Gastrocnemius medialis (tissue), 4 donors: ENCODE data around the gene MAFB. TPM values are rescaled to one million over a fixed set of nuclear protein-coding genes. Genes with fewer than 3 reads are reported as not detected.
A peak's percentile ranks its signal among the peaks of the same experiment; 100 is the strongest.

Experiments used
- ATAC-seq, 2 donors: fragments of 150-250 bp; one replicate each; pipeline ENCODE4 v1.9.1; 2016
- DNase-seq, 2 donors: peaks; one replicate each; pipeline ENCODE4 v3.0.0-alpha.2; 2019
- H3K27ac ChIP-seq, 4 donors: fragments of 200-600 bp; sonication (generic); 1 replicate in 1 of 4; 2 replicates in 3 of 4; pipeline ENCODE4 v1.5.1; 2016 to 2018; ENCODE audit warnings: mild to moderate bottlenecking in 2 of 4, moderate library complexity in 1 of 4
- H3K27me3 ChIP-seq, 3 donors: fragments of 200-600 bp; sonication (generic) in 2 of 3; 1 replicate in 1 of 3; 2 replicates in 2 of 3; pipeline versions ENCODE4 v1.5.1 to v1.6.0; 2016 to 2019; ENCODE audit warnings: mild to moderate bottlenecking in 1 of 3, moderate library complexity in 1 of 3
- H3K36me3 ChIP-seq, 2 donors: fragments of 200-600 bp; sonication (generic) in 1 of 2; one replicate each; pipeline ENCODE4 v1.5.1; 2017 to 2018
- H3K4me1 ChIP-seq, 2 donors: fragments of 200-600 bp; sonication (generic) in 1 of 2; one replicate each; pipeline ENCODE4 v1.5.1; 2016 to 2017; ENCODE audit warnings: mild to moderate bottlenecking in 2 of 2
- H3K4me3 ChIP-seq, 4 donors: fragments of 200-600 bp; sonication (generic) in 3 of 4; 1 replicate in 1 of 4; 2 replicates in 3 of 4; pipeline ENCODE4 v1.5.1; 2016 to 2019; ENCODE audit warnings: mild to moderate bottlenecking in 2 of 4
- H3K9me3 ChIP-seq, 3 donors: fragments of 200-600 bp; sonication (generic) in 2 of 3; 1 replicate in 1 of 3; 2 replicates in 2 of 3; pipeline ENCODE4 v1.5.1; 2016 to 2019
- POLR2A ChIP-seq, 2 donors: fragments of 450-650 bp; IDR thresholded peaks; one replicate each; pipeline ENCODE4 v1.6.1; 2017; ENCODE audit warnings: antibody characterized with exemption in 2 of 2, mild to moderate bottlenecking in 2 of 2, moderate library complexity in 2 of 2
- in situ Hi-C, 4 donors: fragments of 200-750 bp; cut with MboI; loops; one replicate each; pipeline versions ENCODE4 v1.15.0 to v1.8.0; 2017; ENCODE audit warnings: low sequenced_read_pairs in 4 of 4
- intact Hi-C: fragments of 100-400 bp; cut with DNase I; formaldehyde crosslinking; loops from one replicate; pipeline ENCODE4 v1.15.1; 2023; ENCODE audit warnings: low total_unique reads
- total RNA-seq, 4 donors: library from RNA; depleted of rRNA; stranded (reverse); fragments of >200 nt; gene quantifications; one replicate each; pipeline versions ENCODE4 v1.1.0 to v1.2.3, GENCODE V29; 2016
- TF ChIP-seq, protein P1 (sequence below), 5 experiments: fragments of 450-650 bp in 3 of 5; fragments of 200-600 bp in 2 of 5; sonication (generic) in 2 of 5; IDR thresholded peaks in 4 of 5; conservative IDR thresholded peaks in 1 of 5; 1 replicate in 4 of 5; 2 replicates in 1 of 5; pipeline ENCODE4 v1.5.1; 2016 to 2019; ENCODE audit warnings: antibody characterized with exemption in 5 of 5, mild to moderate bottlenecking in 3 of 5, moderate library complexity in 3 of 5

Gene MAFB
- total RNA-seq, 4 donors from 2014 or later = 15.4 to 24.9 (median 18.6) TPM

DNA sequence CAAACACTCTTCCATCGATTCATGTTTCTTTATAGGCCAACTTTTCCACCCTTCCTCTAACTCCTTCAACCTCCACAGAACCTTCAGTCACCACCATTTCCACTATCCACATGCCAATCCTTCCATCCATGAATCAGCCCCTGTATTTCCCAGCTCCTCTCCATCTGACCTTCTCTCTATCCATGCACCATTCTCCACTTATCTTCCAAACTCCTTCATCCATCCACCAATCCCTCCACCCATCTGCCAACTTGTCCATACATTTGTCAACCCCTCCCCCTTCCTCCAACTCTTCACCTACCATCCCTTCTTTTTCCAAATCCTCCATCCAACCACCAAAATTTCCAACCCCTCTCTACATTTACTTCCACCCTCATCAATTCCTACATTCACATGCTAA lies 49.9 kb downstream of the MAFB start:
- Histone ChIP-seq H3K27me3 (no peaks in the 10 kb centered on the region), H3K4me3 (no peak overlapping the region), H3K4me1 (no peaks in the 10 kb centered on the region), H3K27ac (no peak overlapping the region), H3K9me3 (no peaks in the 10 kb centered on the region), H3K36me3 (no peaks in the 10 kb centered on the region)
- TF ChIP-seq POLR2A (IDR thresholded peaks at IDR 0.05) = no peak
- TF ChIP-seq, protein P1, sequence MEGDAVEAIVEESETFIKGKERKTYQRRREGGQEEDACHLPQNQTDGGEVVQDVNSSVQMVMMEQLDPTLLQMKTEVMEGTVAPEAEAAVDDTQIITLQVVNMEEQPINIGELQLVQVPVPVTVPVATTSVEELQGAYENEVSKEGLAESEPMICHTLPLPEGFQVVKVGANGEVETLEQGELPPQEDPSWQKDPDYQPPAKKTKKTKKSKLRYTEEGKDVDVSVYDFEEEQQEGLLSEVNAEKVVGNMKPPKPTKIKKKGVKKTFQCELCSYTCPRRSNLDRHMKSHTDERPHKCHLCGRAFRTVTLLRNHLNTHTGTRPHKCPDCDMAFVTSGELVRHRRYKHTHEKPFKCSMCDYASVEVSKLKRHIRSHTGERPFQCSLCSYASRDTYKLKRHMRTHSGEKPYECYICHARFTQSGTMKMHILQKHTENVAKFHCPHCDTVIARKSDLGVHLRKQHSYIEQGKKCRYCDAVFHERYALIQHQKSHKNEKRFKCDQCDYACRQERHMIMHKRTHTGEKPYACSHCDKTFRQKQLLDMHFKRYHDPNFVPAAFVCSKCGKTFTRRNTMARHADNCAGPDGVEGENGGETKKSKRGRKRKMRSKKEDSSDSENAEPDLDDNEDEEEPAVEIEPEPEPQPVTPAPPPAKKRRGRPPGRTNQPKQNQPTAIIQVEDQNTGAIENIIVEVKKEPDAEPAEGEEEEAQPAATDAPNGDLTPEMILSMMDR (IDR thresholded peaks at IDR 0.05 in 4 of 5, conservative IDR thresholded peaks at IDR 0.05 in 1 of 5) = no peak
- intact Hi-C loops = no loop called here
- DNase-seq (no peak), ATAC-seq (no peak)
- in situ Hi-C loops = no loop called here

DNA sequence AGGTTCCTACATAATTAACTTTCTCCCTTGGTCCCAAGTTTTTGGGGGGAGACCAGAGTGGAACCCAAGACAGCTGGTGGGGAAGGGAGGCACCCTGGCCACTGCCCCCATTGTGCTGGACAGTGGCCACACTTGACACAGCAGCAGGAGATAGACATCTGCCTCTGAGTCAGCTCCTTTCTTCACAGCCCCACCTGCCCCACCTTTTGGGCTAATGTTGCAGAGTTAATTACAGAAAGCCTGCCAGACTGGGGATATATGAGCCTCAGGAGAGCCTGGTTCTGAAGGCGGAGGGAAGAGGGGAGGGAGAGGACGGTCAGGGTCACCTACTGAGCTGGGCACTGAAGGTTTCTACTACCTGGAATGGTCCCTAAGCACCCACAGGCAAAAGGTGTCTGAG lies 50.6 kb downstream of the MAFB start:
- peak; percentile 53 to 62 for ATAC-seq
- Histone ChIP-seq H3K27me3 (no peaks in the 10 kb centered on the region), H3K27ac (no peak overlapping the region), H3K4me3 (no peak overlapping the region), H3K4me1 (no peaks in the 10 kb centered on the region), H3K9me3 (no peaks in the 10 kb centered on the region), H3K36me3 (no peaks in the 10 kb centered on the region)
- TF ChIP-seq POLR2A (IDR thresholded peaks at IDR 0.05) = no peak
- TF ChIP-seq, protein P1 (IDR thresholded peaks at IDR 0.05 in 4 of 5, conservative IDR thresholded peaks at IDR 0.05 in 1 of 5) = no peak
- DNase-seq = peak in 1 of 2 donors; percentile 25
- intact Hi-C loops (no loop called here), in situ Hi-C loops (no loop called here)

DNA sequence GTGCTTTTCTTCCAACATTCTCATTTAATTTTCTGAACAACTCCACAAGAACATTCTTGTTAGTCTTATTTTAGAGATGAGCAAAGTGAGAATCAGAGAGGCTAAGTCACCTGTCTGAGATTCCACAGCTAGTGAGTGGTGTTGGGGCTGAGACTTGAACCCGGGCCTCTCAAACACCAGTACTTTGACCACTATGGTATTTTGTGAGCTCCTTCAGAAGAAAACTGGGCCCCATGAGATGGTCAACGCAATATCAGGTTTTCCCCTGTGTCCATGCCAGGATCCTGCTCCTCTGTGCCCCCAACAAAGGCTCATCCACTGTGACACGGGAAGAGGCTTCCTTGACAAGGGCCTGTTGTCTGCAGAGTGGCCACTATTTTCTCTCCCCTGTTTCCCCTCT lies 51.9 kb downstream of the MAFB start:
- DNase-seq = no peak

DNA sequence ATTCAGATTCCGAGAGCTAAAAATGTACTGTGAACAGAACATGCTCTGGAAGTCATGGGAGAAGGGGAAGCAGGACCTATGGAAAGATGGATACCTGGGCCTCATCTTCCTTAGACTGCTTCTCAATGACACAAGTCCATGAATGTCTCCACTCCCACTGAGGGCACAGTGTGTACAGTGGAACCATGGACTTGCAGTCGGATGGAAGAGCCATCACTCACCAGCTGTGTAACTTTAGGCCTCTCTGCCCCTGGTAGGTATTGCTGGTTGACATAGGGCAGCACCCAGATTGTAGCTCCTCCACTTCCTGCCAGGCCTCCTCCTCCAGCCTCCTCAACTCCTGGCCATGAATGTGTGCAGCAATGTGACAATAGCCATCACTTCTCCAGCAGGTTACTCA lies 52.5 kb downstream of the MAFB start:
- DNase-seq (no peak), ATAC-seq (no peak)
- Histone ChIP-seq H3K4me3 (no peak overlapping the region), H3K27me3 (no peaks in the 10 kb centered on the region), H3K27ac (no peak overlapping the region), H3K9me3 (no peaks in the 10 kb centered on the region), H3K36me3 (no peaks in the 10 kb centered on the region), H3K4me1 (no peaks in the 10 kb centered on the region)
- in situ Hi-C loops = no loop called here
- TF ChIP-seq, protein P1 (IDR thresholded peaks at IDR 0.05 in 4 of 5, conservative IDR thresholded peaks at IDR 0.05 in 1 of 5) = no peak
- no peak for TF ChIP-seq POLR2A (IDR thresholded peaks at IDR 0.05)
- intact Hi-C loops = no loop called here

More for the DNA sequence above, 51.9 kb downstream of the MAFB start:
- no peaks in the 10 kb centered on the region for H3K9me3 ChIP-seq
- H3K4me1 ChIP-seq = no peaks in the 10 kb centered on the region
- no peak overlapping the region for H3K27ac ChIP-seq
- no peaks in the 10 kb centered on the region for H3K27me3 ChIP-seq
- H3K36me3 ChIP-seq = no peaks in the 10 kb centered on the region
- no peak for ATAC-seq
- H3K4me3 ChIP-seq = no peak overlapping the region
- in situ Hi-C loops = no loop called here
- TF ChIP-seq, protein P1 (IDR thresholded peaks at IDR 0.05 in 4 of 5, conservative IDR thresholded peaks at IDR 0.05 in 1 of 5) = no peak
- TF ChIP-seq POLR2A (IDR thresholded peaks at IDR 0.05) = no peak
- intact Hi-C loops = no loop called here

DNA sequence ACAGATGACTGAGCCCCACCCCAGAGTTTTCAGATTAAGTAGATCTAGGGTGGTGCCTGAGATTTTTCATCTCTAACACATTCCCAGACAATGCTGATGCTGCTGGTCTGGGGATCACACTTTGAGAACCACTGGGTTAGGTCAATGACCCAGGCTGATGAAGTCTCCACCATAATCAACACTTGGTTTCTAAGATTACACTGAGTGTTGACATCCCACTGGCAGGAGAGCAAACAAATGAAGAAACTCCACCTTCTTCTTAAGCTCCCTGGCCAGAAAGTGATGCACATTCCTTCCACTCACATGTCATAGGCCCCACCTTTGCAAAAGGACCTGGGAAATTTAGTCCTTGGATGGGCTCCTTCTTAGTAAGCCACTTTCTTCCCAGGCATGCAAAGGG lies 53.1 kb downstream of the MAFB start:
- in situ Hi-C loops = no loop called here
- DNase-seq = no peak
- ATAC-seq = peak; percentile 57 to 59

More for the DNA sequence above, 53.1 kb downstream of the MAFB start:
- no peak overlapping the region for H3K27ac ChIP-seq
- TF ChIP-seq POLR2A (IDR thresholded peaks at IDR 0.05) = no peak
- TF ChIP-seq, protein P1 (IDR thresholded peaks at IDR 0.05 in 4 of 5, conservative IDR thresholded peaks at IDR 0.05 in 1 of 5) = no peak
- H3K9me3 ChIP-seq = no peaks in the 10 kb centered on the region
- H3K4me1 ChIP-seq = no peaks in the 10 kb centered on the region
- intact Hi-C loops = no loop called here
- no peaks in the 10 kb centered on the region for H3K27me3 ChIP-seq
- no peak overlapping the region for H3K4me3 ChIP-seq
- H3K36me3 ChIP-seq = no peaks in the 10 kb centered on the region
